Measurements from ENCODE around the gene PDIK1L.
A peak's percentile ranks its signal among the peaks of the same experiment; 100 is the strongest.
"Not testable (repeated sequence)": the region's sequence is repeated elsewhere in the genome, so short reads cannot be mapped to it uniquely, and the experiment has no call there.

PDIK1L gene

GRCh38 chr1:26092422-26092821 is 19.2 kb upstream of the PDIK1L start:
- no peak for DNase-seq

- DNase-seq: not testable (repeated sequence)
These were observed 18.1 kb upstream of the PDIK1L start for GRCh38 chr1:26093569-26093968.

GRCh38 chr1:26094076-26094669 is 17.5 kb upstream of the PDIK1L start:
- DNase-seq: no peak

GRCh38 chr1:26094677-26095383 is 16.8 kb upstream of the PDIK1L start:
- peak; percentile 42 to 66 for DNase-seq

GRCh38 chr1:26096471-26096870 is 15.2 kb upstream of the PDIK1L start:
- no peak for DNase-seq

GRCh38 chr1:26097696-26098095 is 13.9 kb upstream of the PDIK1L start:
- DNase-seq: no peak

- DNase-seq: no peak
These were observed 13.0 kb upstream of the PDIK1L start for GRCh38 chr1:26098602-26099001.

- DNase-seq: no peak
These were observed 11.8 kb upstream of the PDIK1L start for GRCh38 chr1:26099780-26100179.

DNA sequence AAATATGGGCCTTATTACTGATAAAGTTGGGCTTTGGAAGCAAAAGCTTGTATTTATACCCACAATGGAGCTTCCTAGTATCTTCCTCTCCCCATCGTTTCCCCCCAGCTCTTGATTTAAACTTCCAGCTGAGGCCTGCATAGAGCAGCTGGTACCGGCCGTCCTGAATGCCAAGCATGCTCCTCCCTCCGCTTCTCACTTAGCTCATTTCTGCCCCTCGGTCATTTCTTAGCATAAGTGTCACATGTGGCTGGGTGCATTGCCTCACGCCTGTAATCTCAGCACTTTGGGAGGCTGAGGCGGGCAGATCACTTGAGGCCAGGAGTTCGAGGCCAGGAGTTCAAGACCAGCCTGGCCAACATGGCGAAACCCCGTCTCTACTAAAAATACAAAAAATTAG is 11.4 kb upstream of the PDIK1L start:
- DNase-seq: not testable (repeated sequence)

DNA sequence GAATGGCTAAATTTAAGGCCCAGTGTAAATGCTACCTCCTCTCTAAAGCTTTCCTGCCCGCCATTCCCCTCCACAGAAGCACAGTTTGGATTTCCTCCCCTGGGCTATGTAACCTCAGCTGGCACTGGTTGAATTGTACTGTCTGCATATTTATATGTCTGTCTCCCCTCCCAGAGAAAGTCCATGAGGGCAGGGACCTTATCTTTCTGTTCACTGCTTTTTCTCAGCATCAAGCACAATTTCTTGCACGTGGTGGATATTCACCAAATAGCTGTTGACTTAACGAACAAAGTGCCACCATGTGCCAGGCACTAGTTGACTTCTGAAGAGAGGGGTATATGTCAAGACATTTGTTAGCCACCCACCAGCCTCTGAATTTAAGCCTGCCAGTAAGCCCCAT is 9.5 kb upstream of the PDIK1L start:
- no peak for DNase-seq

DNA sequence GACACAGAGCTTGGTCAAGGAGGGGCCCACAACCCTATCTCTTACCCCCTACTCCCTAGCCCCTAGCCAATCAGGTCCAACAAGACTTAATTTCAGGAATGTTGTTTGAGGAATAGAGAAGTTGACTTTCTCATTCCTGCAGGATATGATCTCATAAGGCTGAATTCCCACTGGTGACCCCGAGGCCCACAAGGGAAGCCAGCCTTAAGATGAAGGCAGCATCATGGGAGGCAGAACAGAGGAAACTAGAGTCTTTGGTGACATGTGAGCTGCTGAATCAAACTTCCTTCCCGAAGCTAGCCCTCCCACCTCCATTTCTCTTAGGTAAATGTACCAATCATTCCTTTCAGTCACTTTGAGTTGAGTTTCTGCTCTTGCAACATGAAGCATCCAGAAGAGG is 9.1 kb upstream of the PDIK1L start:
- no peak for DNase-seq

DNA sequence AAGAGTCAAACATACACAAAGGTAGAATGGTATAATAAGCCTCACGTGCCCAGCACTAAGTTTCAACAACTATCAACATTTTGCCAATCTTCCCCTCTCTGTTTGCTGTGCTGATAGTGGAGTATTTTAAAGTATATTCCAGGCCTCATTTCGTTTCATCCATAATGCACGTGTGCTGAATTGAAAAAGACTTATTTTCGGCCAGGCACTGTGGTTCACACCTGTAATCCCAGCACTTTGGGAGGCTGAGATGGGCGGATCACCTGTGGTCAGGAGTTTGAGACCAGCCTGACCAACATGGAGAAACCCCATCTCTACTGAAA is 6.4 kb upstream of the PDIK1L start:
- not testable (repeated sequence) for DNase-seq

GRCh38 chr1:26109229-26110164 is 2.1 kb upstream of the PDIK1L start:
- no peak for DNase-seq

- peak; percentile 74 to 83 for DNase-seq
These were observed 694 bp upstream of the PDIK1L start for GRCh38 chr1:26110731-26111529.

DNA sequence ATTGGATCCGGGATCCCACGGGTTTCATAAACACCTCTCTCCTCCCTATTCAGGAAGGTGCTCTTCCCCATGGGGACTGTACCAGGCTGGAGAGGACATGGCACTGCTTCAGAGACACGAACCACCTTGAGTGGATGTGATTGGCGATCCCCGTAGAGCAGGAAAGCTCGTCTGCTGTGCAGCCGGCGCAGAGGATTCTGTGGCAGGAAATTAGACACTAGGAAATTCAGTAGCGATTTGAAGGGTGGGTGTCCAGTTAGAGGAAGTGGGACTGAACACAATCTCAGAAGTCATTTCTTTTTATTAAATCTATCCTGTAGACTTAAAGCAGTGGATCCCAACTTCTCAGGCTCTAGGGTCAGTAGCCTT is 767 bp downstream of the PDIK1L start:
- peak; percentile 44 to 73 for DNase-seq

- DNase-seq: no peak
These were observed 2.7 kb downstream of the PDIK1L start for GRCh38 chr1:26114165-26114927.

GRCh38 chr1:26119892-26120608 is 8.4 kb downstream of the PDIK1L start:
- DNase-seq: no peak

- DNase-seq: no peak
These were observed 10.5 kb downstream of the PDIK1L start for GRCh38 chr1:26121854-26122773.

- no peak for DNase-seq
These were observed 11.7 kb downstream of the PDIK1L start for GRCh38 chr1:26122988-26123973.
